Globus pallidus (tissue), 1 donor: Measurements from ENCODE around the gene POLR1D.

Source experiments
- DNase-seq: peaks from one replicate; pipeline ENCODE4 v3.0.0-alpha.2; 2015; ENCODE audit warnings: low spot score

The POLR1D gene

GRCh38 chr13:27638521-27638920 is 16.8 kb downstream of the POLR1D start:
- DNase-seq: peak; percentile 29

- DNase-seq: no peak
Observed at GRCh38 chr13:27639186-27639585, 17.5 kb downstream of the POLR1D start.

GRCh38 chr13:27641711-27642502 is 20.2 kb downstream of the POLR1D start:
- no peak for DNase-seq

GRCh38 chr13:27643334-27644132 is 21.8 kb downstream of the POLR1D start:
- no peak for DNase-seq

- DNase-seq: no peak
Observed at GRCh38 chr13:27644302-27644701, 22.6 kb downstream of the POLR1D start.

- no peak for DNase-seq
Observed at GRCh38 chr13:27650312-27650711, 28.6 kb downstream of the POLR1D start.

GRCh38 chr13:27654059-27654458 is 32.4 kb downstream of the POLR1D start:
- no peak for DNase-seq

- no peak for DNase-seq
Observed at GRCh38 chr13:27654816-27655215, 33.1 kb downstream of the POLR1D start.

- no peak for DNase-seq
Observed at GRCh38 chr13:27657724-27658123, 36.0 kb downstream of the POLR1D start.

GRCh38 chr13:27658546-27658945 is 36.9 kb downstream of the POLR1D start:
- DNase-seq: no peak

GRCh38 chr13:27659145-27659865 is 37.6 kb downstream of the POLR1D start:
- DNase-seq: no peak

GRCh38 chr13:27660511-27660910 is 38.8 kb downstream of the POLR1D start:
- no peak for DNase-seq

- DNase-seq: no peak
Observed at GRCh38 chr13:27661017-27661416, 39.3 kb downstream of the POLR1D start.

- no peak for DNase-seq
Observed at GRCh38 chr13:27662738-27663470, 41.2 kb downstream of the POLR1D start.

- DNase-seq: no peak
Observed at GRCh38 chr13:27663947-27664346, 42.3 kb downstream of the POLR1D start.

GRCh38 chr13:27665333-27665732 is 43.6 kb downstream of the POLR1D start:
- DNase-seq: no peak

GRCh38 chr13:27665761-27666160 is 44.1 kb downstream of the POLR1D start:
- DNase-seq: no peak

- DNase-seq: no peak
Observed at GRCh38 chr13:27666951-27667350, 45.3 kb downstream of the POLR1D start.

- DNase-seq: no peak
Observed at GRCh38 chr13:27667946-27668345, 46.3 kb downstream of the POLR1D start.

- no peak for DNase-seq
Observed at GRCh38 chr13:27670861-27671260, 49.2 kb downstream of the POLR1D start.

- no peak for DNase-seq
Observed at GRCh38 chr13:27672025-27672424, 50.3 kb downstream of the POLR1D start.
